SKM-1 treated with dmso at 0.1 percent for 144 hours (cell line): ENCODE measurements around the gene ADARB2.
"Not testable (repeated sequence)": the region's sequence is repeated elsewhere in the genome, so short reads cannot be mapped to it uniquely, and the experiment has no call there.

ENCODE experiments used
- DNase-seq: peaks from one replicate; lab custom pipeline; 2025; ENCODE audit not compliant: unreplicated experiment; lab: John Stamatoyannopoulos, UW

ADARB2 gene

GRCh38 chr10:1335642-1336041 lies 401.7 kb downstream of the ADARB2 start:
- no peak for DNase-seq

GRCh38 chr10:1333981-1334380 lies 403.3 kb downstream of the ADARB2 start:
- DNase-seq = no peak

GRCh38 chr10:1331560-1331959 lies 405.8 kb downstream of the ADARB2 start:
- DNase-seq = no peak

GRCh38 chr10:1329622-1330021 lies 407.7 kb downstream of the ADARB2 start:
- DNase-seq = no peak

GRCh38 chr10:1328981-1329614 lies 408.2 kb downstream of the ADARB2 start:
- no peak for DNase-seq

GRCh38 chr10:1328161-1328823 lies 409.0 kb downstream of the ADARB2 start:
- DNase-seq = no peak

- no peak for DNase-seq
Measured at GRCh38 chr10:1327759-1328158, 409.6 kb downstream of the ADARB2 start.

GRCh38 chr10:1326514-1326913 lies 410.8 kb downstream of the ADARB2 start:
- DNase-seq = not testable (repeated sequence)

- DNase-seq = no peak
Measured at GRCh38 chr10:1324903-1325302, 412.4 kb downstream of the ADARB2 start.

GRCh38 chr10:1323951-1324350 lies 413.4 kb downstream of the ADARB2 start:
- no peak for DNase-seq

- DNase-seq = no peak
Measured at GRCh38 chr10:1320739-1321320, 416.5 kb downstream of the ADARB2 start.

- DNase-seq = no peak
Measured at GRCh38 chr10:1316809-1317143, 420.5 kb downstream of the ADARB2 start.

- no peak for DNase-seq
Measured at GRCh38 chr10:1316121-1316808, 421.1 kb downstream of the ADARB2 start.

GRCh38 chr10:1315178-1315577 lies 422.1 kb downstream of the ADARB2 start:
- DNase-seq = no peak

GRCh38 chr10:1311726-1312125 lies 425.6 kb downstream of the ADARB2 start:
- no peak for DNase-seq

- DNase-seq = no peak
Measured at GRCh38 chr10:1310271-1310789, 427.0 kb downstream of the ADARB2 start.

GRCh38 chr10:1309617-1310270 lies 427.6 kb downstream of the ADARB2 start:
- DNase-seq = no peak

GRCh38 chr10:1308962-1309616 lies 428.2 kb downstream of the ADARB2 start:
- DNase-seq = no peak

- DNase-seq = no peak
Measured at GRCh38 chr10:1308173-1308961, 429.0 kb downstream of the ADARB2 start.

- no peak for DNase-seq
Measured at GRCh38 chr10:1301143-1301542, 436.2 kb downstream of the ADARB2 start.
